Activated naive CD8-positive, alpha-beta T cell (primary cell): ENCODE measurements around the gene XIRP2.
A peak's percentile ranks its signal among the peaks of the same experiment; 100 is the strongest.
"Not testable (repeated sequence)": the region's sequence is repeated elsewhere in the genome, so short reads cannot be mapped to it uniquely, and the experiment has no call there.

ENCODE experiments used
- H3K27ac Mint-ChIP-seq: one replicate; pipeline ENCODE4 v1.8.0; 2021; ENCODE audit warnings: mixed read lengths
- H3K27me3 Mint-ChIP-seq: one replicate; pipeline ENCODE4 v1.8.0; 2021; ENCODE audit warnings: mixed read lengths
- H3K36me3 Mint-ChIP-seq: one replicate; pipeline ENCODE4 v1.8.0; 2021; ENCODE audit warnings: mixed read lengths
- H3K4me1 Mint-ChIP-seq: one replicate; pipeline ENCODE4 v1.8.0; 2021; ENCODE audit warnings: low read depth, mixed read lengths
- H3K4me3 Mint-ChIP-seq: one replicate; pipeline ENCODE4 v1.8.0; 2021; ENCODE audit warnings: mild to moderate bottlenecking, mixed read lengths
- H3K9me3 Mint-ChIP-seq: one replicate; pipeline ENCODE4 v1.8.0; 2021; ENCODE audit warnings: low read depth, mixed read lengths

The XIRP2 gene

GRCh38 chr2:167268245-167268644, 380.0 kb downstream of the XIRP2 start:
- not testable (repeated sequence) for H3K4me1 Mint-ChIP-seq, H3K36me3 Mint-ChIP-seq, H3K4me3 Mint-ChIP-seq, H3K27me3 Mint-ChIP-seq, H3K27ac Mint-ChIP-seq, H3K9me3 Mint-ChIP-seq

- Mint-ChIP-seq H3K9me3 (no peaks in the 10 kb centered on the region), H3K27me3 (peaks cover 1% of the 10 kb centered on the region), H3K4me3 (no peak overlapping the region), H3K27ac (no peak overlapping the region), H3K4me1 (no peaks in the 10 kb centered on the region), H3K36me3 (no peaks in the 10 kb centered on the region)
These were observed 383.7 kb downstream of the XIRP2 start for GRCh38 chr2:167271932-167272331.

- Mint-ChIP-seq H3K4me1 (no peaks in the 10 kb centered on the region), H3K27me3 (peaks cover 1% of the 10 kb centered on the region), H3K4me3 (no peak overlapping the region), H3K9me3 (no peaks in the 10 kb centered on the region), H3K27ac (no peak overlapping the region), H3K36me3 (no peaks in the 10 kb centered on the region)
These were observed 386.8 kb downstream of the XIRP2 start for GRCh38 chr2:167275046-167275445.

- H3K27me3 Mint-ChIP-seq: peaks cover 2% of the 10 kb centered on the region
- no peak overlapping the region for H3K27ac Mint-ChIP-seq
- no peaks in the 10 kb centered on the region for H3K4me1 Mint-ChIP-seq
- no peaks in the 10 kb centered on the region for H3K9me3 Mint-ChIP-seq
- H3K36me3 Mint-ChIP-seq: no peaks in the 10 kb centered on the region
- no peak overlapping the region for H3K4me3 Mint-ChIP-seq
These were observed 391.5 kb downstream of the XIRP2 start for GRCh38 chr2:167279810-167280209.

- no peak overlapping the region for H3K4me3 Mint-ChIP-seq
- H3K36me3 Mint-ChIP-seq: no peaks in the 10 kb centered on the region
- no peaks in the 10 kb centered on the region for H3K9me3 Mint-ChIP-seq
- peaks cover 17% of the 10 kb centered on the region for H3K27me3 Mint-ChIP-seq
- H3K27ac Mint-ChIP-seq: no peak overlapping the region
- no peaks in the 10 kb centered on the region for H3K4me1 Mint-ChIP-seq
These were observed 398.9 kb downstream of the XIRP2 start for GRCh38 chr2:167287212-167287611.

- Mint-ChIP-seq H3K4me3 (no peak overlapping the region), H3K27me3 (peaks cover 27% of the 10 kb centered on the region), H3K9me3 (no peaks in the 10 kb centered on the region), H3K4me1 (peaks cover 12% of the 10 kb centered on the region), H3K27ac (no peak overlapping the region), H3K36me3 (no peaks in the 10 kb centered on the region)
These were observed 401.6 kb downstream of the XIRP2 start for GRCh38 chr2:167289651-167290410.

- no peak within 1 kb of the TSS for H3K27ac Mint-ChIP-seq
- peak within 1 kb of the TSS; percentile 80 for H3K4me3 Mint-ChIP-seq
- H3K27me3 Mint-ChIP-seq: peaks cover 35% of the 10 kb centered on the region
- H3K9me3 Mint-ChIP-seq: no peaks in the 10 kb centered on the region
- no peaks in the 10 kb centered on the region for H3K36me3 Mint-ChIP-seq
- peaks cover 14% of the 10 kb centered on the region for H3K4me1 Mint-ChIP-seq
These were observed 404.3 kb downstream of the XIRP2 start, which contains the start of gene B3GALT1 for GRCh38 chr2:167292430-167293171. TSS of gene B3GALT1 (plus strand) at chr2:167293001.

- peaks cover 14% of the 10 kb centered on the region for H3K4me1 Mint-ChIP-seq
- peak overlapping the region; percentile 80 for H3K4me3 Mint-ChIP-seq
- no peak overlapping the region for H3K27ac Mint-ChIP-seq
- no peaks in the 10 kb centered on the region for H3K36me3 Mint-ChIP-seq
- no peaks in the 10 kb centered on the region for H3K9me3 Mint-ChIP-seq
- peaks cover 40% of the 10 kb centered on the region for H3K27me3 Mint-ChIP-seq
These were observed 405.0 kb downstream of the XIRP2 start for GRCh38 chr2:167293172-167293781.

- peaks cover 40% of the 10 kb centered on the region for H3K27me3 Mint-ChIP-seq
- H3K4me3 Mint-ChIP-seq: peak overlapping the region; percentile 80
These were observed 405.9 kb downstream of the XIRP2 start for GRCh38 chr2:167293943-167294775.

GRCh38 chr2:167294776-167295140, 406.5 kb downstream of the XIRP2 start:
- Mint-ChIP-seq H3K27me3 (peaks cover 39% of the 10 kb centered on the region), H3K4me1 (peaks cover 14% of the 10 kb centered on the region), H3K27ac (no peak overlapping the region)

More at GRCh38 chr2:167293943-167294775, 405.9 kb downstream of the XIRP2 start:
- no peaks in the 10 kb centered on the region for H3K36me3 Mint-ChIP-seq
- H3K9me3 Mint-ChIP-seq: no peaks in the 10 kb centered on the region
- peaks cover 14% of the 10 kb centered on the region for H3K4me1 Mint-ChIP-seq
- H3K27ac Mint-ChIP-seq: no peak overlapping the region

GRCh38 chr2:167297292-167297691, 409.0 kb downstream of the XIRP2 start:
- H3K27me3 Mint-ChIP-seq: peaks cover 26% of the 10 kb centered on the region

More at GRCh38 chr2:167294776-167295140, 406.5 kb downstream of the XIRP2 start:
- no peaks in the 10 kb centered on the region for H3K9me3 Mint-ChIP-seq
- no peaks in the 10 kb centered on the region for H3K36me3 Mint-ChIP-seq
- peak overlapping the region; percentile 76 for H3K4me3 Mint-ChIP-seq

GRCh38 chr2:167298017-167298416, 409.7 kb downstream of the XIRP2 start:
- no peak overlapping the region for H3K4me3 Mint-ChIP-seq
- no peak overlapping the region for H3K27ac Mint-ChIP-seq

More at GRCh38 chr2:167297292-167297691, 409.0 kb downstream of the XIRP2 start:
- Mint-ChIP-seq H3K4me1 (peaks cover 14% of the 10 kb centered on the region), H3K36me3 (no peaks in the 10 kb centered on the region), H3K9me3 (no peaks in the 10 kb centered on the region), H3K4me3 (no peak overlapping the region), H3K27ac (no peak overlapping the region)

More at GRCh38 chr2:167298017-167298416, 409.7 kb downstream of the XIRP2 start:
- peaks cover 14% of the 10 kb centered on the region for H3K4me1 Mint-ChIP-seq
- peaks cover 26% of the 10 kb centered on the region for H3K27me3 Mint-ChIP-seq
- H3K9me3 Mint-ChIP-seq: no peaks in the 10 kb centered on the region
- H3K36me3 Mint-ChIP-seq: no peaks in the 10 kb centered on the region
